Progenitor cell of endocrine pancreas (in vitro differentiated cells): ENCODE measurements around the gene UBE2R2. TPM values are rescaled to one million over a fixed set of nuclear protein-coding genes. Genes with fewer than 3 reads are reported as not detected.

Experiments used
- DNase-seq: peaks from one replicate; pipeline ENCODE4 v3.0.0; 2021; ENCODE audit warnings: low spot score; ENCODE audit not compliant: unreplicated experiment
- H3K27ac Mint-ChIP-seq: 2 replicates; pipeline ENCODE4 v1.8.0; 2021; ENCODE audit warnings: mild to moderate bottlenecking, moderate library complexity, mixed read lengths
- H3K27me3 Mint-ChIP-seq: 2 replicates; pipeline ENCODE4 v1.8.0; 2021; ENCODE audit warnings: mixed read lengths
- H3K36me3 Mint-ChIP-seq: 2 replicates; pipeline ENCODE4 v1.8.0; 2022; ENCODE audit warnings: mixed read lengths; ENCODE audit not compliant: insufficient read depth
- H3K4me1 Mint-ChIP-seq: 2 replicates; pipeline ENCODE4 v1.8.0; 2021; ENCODE audit warnings: low read depth, mixed read lengths
- H3K4me3 Mint-ChIP-seq: 2 replicates; pipeline ENCODE4 v1.8.0; 2021; ENCODE audit warnings: low read depth, mild to moderate bottlenecking, moderate library complexity, mixed read lengths
- H3K9me3 Mint-ChIP-seq: 2 replicates; pipeline ENCODE4 v1.8.0; 2021; ENCODE audit warnings: low read depth, mixed read lengths
- CTCF ChIP-seq: fragments of 200-600 bp; sonication (generic); IDR thresholded peaks from one replicate; pipeline ENCODE4 v1.5.0; 2021; ENCODE audit warnings: antibody characterized with exemption, mild to moderate bottlenecking; ENCODE audit not compliant: unreplicated experiment
- total RNA-seq: library from RNA; stranded (reverse); gene quantifications from 2 replicates; pipeline ENCODE4 v1.2.1, GENCODE V29; 2021

Gene UBE2R2
- total RNA-seq, 1 donor from 2014 or later, result 72.8 TPM

- H3K4me3 Mint-ChIP-seq, result no peak overlapping the region
- no peak for DNase-seq
- no peak overlapping the region for H3K27ac Mint-ChIP-seq
- peaks cover 4% of the 10 kb centered on the region for H3K4me1 Mint-ChIP-seq
- peaks cover 24% of the 10 kb centered on the region for H3K36me3 Mint-ChIP-seq
- peak; percentile 66 for TF ChIP-seq CTCF
- H3K9me3 Mint-ChIP-seq, result no peaks in the 10 kb centered on the region
- H3K27me3 Mint-ChIP-seq, result no peaks in the 10 kb centered on the region
Observed at GRCh38 chr9:33921967-33922895, 105.3 kb downstream of the UBE2R2 start.

- H3K9me3 Mint-ChIP-seq, result no peaks in the 10 kb centered on the region
- TF ChIP-seq CTCF, result no peak
- H3K4me1 Mint-ChIP-seq, result peaks cover 4% of the 10 kb centered on the region
- no peaks in the 10 kb centered on the region for H3K27me3 Mint-ChIP-seq
- no peak overlapping the region for H3K4me3 Mint-ChIP-seq
- no peak overlapping the region for H3K27ac Mint-ChIP-seq
- DNase-seq, result no peak
- H3K36me3 Mint-ChIP-seq, result peaks cover 23% of the 10 kb centered on the region
Observed at GRCh38 chr9:33923079-33923478, 106.1 kb downstream of the UBE2R2 start.

GRCh38 chr9:33923998-33924701 is 107.2 kb downstream of the UBE2R2 start:
- Mint-ChIP-seq H3K4me1 (peaks cover 4% of the 10 kb centered on the region), H3K4me3 (no peak overlapping the region), H3K27ac (peak overlapping the region; percentile 84), H3K36me3 (peaks cover 14% of the 10 kb centered on the region), H3K9me3 (no peaks in the 10 kb centered on the region), H3K27me3 (no peaks in the 10 kb centered on the region)
- DNase-seq, result no peak
- no peak for TF ChIP-seq CTCF

GRCh38 chr9:33924978-33925797 is 108.2 kb downstream of the UBE2R2 start:
- no peak overlapping the region for H3K4me3 Mint-ChIP-seq

More at GRCh38 chr9:33924978-33925797, 108.2 kb downstream of the UBE2R2 start:
- Mint-ChIP-seq H3K4me1 (peaks cover 1% of the 10 kb centered on the region), H3K27me3 (no peaks in the 10 kb centered on the region), H3K9me3 (no peaks in the 10 kb centered on the region), H3K36me3 (peaks cover 13% of the 10 kb centered on the region), H3K27ac (peak overlapping the region; percentile 87)
- peak; percentile 62 for TF ChIP-seq CTCF
- peak; percentile 24 for DNase-seq
